IMR-90 (cell line): ENCODE data around the gene LRFN2. TPM values are rescaled to one million over a fixed set of nuclear protein-coding genes. Genes with fewer than 3 reads are reported as not detected.

Experiments used
- ATAC-seq: fragments of 200-7000 bp; cut with Tn5 transposase; 2 replicates; pipeline ENCODE4 v1.9.1; 2020; ENCODE audit warnings: low read depth, mild to moderate bottlenecking, moderate library complexity
- BruUV-seq: library from RNA; stranded (reverse); fragments of 400-500 nt; replicated peaks from 2 replicates; lab custom pipeline; 2021; lab: Mats Ljungman, UMichigan
- CTCF ChIA-PET: fragments of 300-600 bp; formaldehyde crosslinking; extraction: SDS; loops from one replicate; lab custom pipeline; 2021; ENCODE audit warnings: antibody characterized with exemption; lab: Yijun Ruan, JAX
- POLR2A ChIA-PET: fragments of 300-600 bp; sonication (Branson Sonifier 250); formaldehyde crosslinking; loops from one replicate; lab custom pipeline; 2022; ENCODE audit warnings: antibody characterized with exemption; ENCODE audit not compliant: unreplicated experiment; lab: Charles Lee
- DNase-seq: peaks from one replicate; pipeline ENCODE4 v3.0.0; 2013
- H2AFZ ChIP-seq: replicated peaks from 2 replicates; pipeline ENCODE3; 2013; ENCODE audit warnings: low read length, mild to moderate bottlenecking; ENCODE audit not compliant: poor library complexity
- H2AK5ac ChIP-seq: 2 replicates; pipeline ENCODE4 v1.6.1; 2013; ENCODE audit warnings: low read depth, low read length, inconsistent platforms
- H2AK9ac ChIP-seq: replicated peaks from 2 replicates; pipeline ENCODE3; 2013; ENCODE audit warnings: mild to moderate bottlenecking, low read depth, low read length, moderate library complexity; ENCODE audit not compliant: poor library complexity
- H2BK120ac ChIP-seq: 2 replicates; pipeline ENCODE4 v1.6.1; 2013; ENCODE audit warnings: low read depth, low read length, inconsistent platforms
- H2BK15ac ChIP-seq: 3 replicates; pipeline ENCODE4 v1.6.1; 2013; ENCODE audit warnings: low read depth, low read length, inconsistent platforms
- H2BK20ac ChIP-seq: 2 replicates; pipeline ENCODE4 v1.6.1; 2013; ENCODE audit warnings: low read depth, mild to moderate bottlenecking, inconsistent platforms, low read length, moderate library complexity
- H2BK5ac ChIP-seq: 2 replicates; pipeline ENCODE4 v1.6.1; 2013; ENCODE audit warnings: mild to moderate bottlenecking, low read depth, low read length, inconsistent platforms; ENCODE audit not compliant: poor library complexity, severe bottlenecking
- H3K14ac ChIP-seq: replicated peaks from 2 replicates; pipeline ENCODE4 v1.6.1; 2013; ENCODE audit warnings: low read depth, low read length, inconsistent platforms
- H3K18ac ChIP-seq: 2 replicates; pipeline ENCODE4 v1.6.1; 2013; ENCODE audit warnings: low read depth, low read length, control low read depth
- H3K23ac ChIP-seq: 2 replicates; pipeline ENCODE4 v1.6.1; 2013; ENCODE audit warnings: low read depth, low read length, inconsistent platforms
- H3K27ac ChIP-seq: 2 replicates; pipeline ENCODE4 v1.5.1; 2013; ENCODE audit warnings: mild to moderate bottlenecking, control low read depth, low read length; ENCODE audit not compliant: insufficient read depth
- H3K27me3 ChIP-seq: 2 replicates; pipeline ENCODE4 v1.6.1; 2013; ENCODE audit warnings: low read length; ENCODE audit not compliant: control insufficient read depth, insufficient read depth
- H3K36me3 ChIP-seq: 2 replicates; pipeline ENCODE4 v1.6.1; 2013; ENCODE audit warnings: low read length, mixed read lengths; ENCODE audit not compliant: control insufficient read depth, insufficient read depth
- H3K4ac ChIP-seq: 2 replicates; pipeline ENCODE4 v1.6.1; 2013; ENCODE audit warnings: low read depth, low read length, inconsistent platforms
- H3K4me1 ChIP-seq: 2 replicates; pipeline ENCODE4 v1.6.1; 2013; ENCODE audit warnings: low read length, mixed read lengths; ENCODE audit not compliant: control insufficient read depth, insufficient read depth
- H3K4me2 ChIP-seq: 2 replicates; pipeline ENCODE4 v1.6.1; 2013; ENCODE audit warnings: low read depth, mild to moderate bottlenecking, control low read depth, low read length, moderate library complexity
- H3K4me3 ChIP-seq: 2 replicates; pipeline ENCODE4 v1.5.1; 2013; ENCODE audit warnings: low read depth, mild to moderate bottlenecking, control low read depth, low read length, moderate library complexity; ENCODE audit not compliant: insufficient read depth
- H3K56ac ChIP-seq: 2 replicates; pipeline ENCODE4 v1.6.1; 2013; ENCODE audit warnings: low read length, inconsistent platforms; ENCODE audit not compliant: insufficient read depth; ENCODE audit errors: extremely low read depth
- H3K79me1 ChIP-seq, 2 experiments: 2 replicates each; pipeline ENCODE4 v1.6.1; 2013; ENCODE audit warnings: low read length in 2 of 2, inconsistent platforms in 1 of 2, low read depth in 1 of 2
- H3K9ac ChIP-seq: 2 replicates; pipeline ENCODE4 v1.6.1; 2013; ENCODE audit warnings: low read depth, low read length, control low read depth
- H3K9me1 ChIP-seq: 2 replicates; pipeline ENCODE4 v1.6.1; 2013; ENCODE audit warnings: low read length, inconsistent platforms; ENCODE audit not compliant: insufficient read depth
- H3K9me3 ChIP-seq: 2 replicates; pipeline ENCODE4 v1.6.1; 2013; ENCODE audit warnings: low read length; ENCODE audit not compliant: control insufficient read depth, insufficient read depth
- H4K20me1 ChIP-seq: 2 replicates; pipeline ENCODE4 v1.6.1; 2013; ENCODE audit warnings: low read length, inconsistent platforms; ENCODE audit not compliant: insufficient read depth
- H4K5ac ChIP-seq: 2 replicates; pipeline ENCODE4 v1.6.1; 2013; ENCODE audit warnings: mild to moderate bottlenecking, low read depth, low read length, control low read depth
- H4K8ac ChIP-seq, 2 experiments: 2 replicates each; pipeline ENCODE4 v1.6.1; 2013; ENCODE audit warnings: low read depth in 2 of 2, low read length in 2 of 2, control low read depth in 1 of 2, inconsistent platforms in 1 of 2
- H4K91ac ChIP-seq: 2 replicates; pipeline ENCODE4 v1.6.1; 2013; ENCODE audit warnings: low read depth, low read length, inconsistent platforms; ENCODE audit not compliant: insufficient read depth
- BHLHE40 ChIP-seq: fragments of 150-350 bp; IDR thresholded peaks from 2 replicates; pipeline ENCODE4 v1.6.1; 2016; ENCODE audit warnings: mild to moderate bottlenecking, low read depth, low read length
- CEBPB ChIP-seq: IDR thresholded peaks from 2 replicates; pipeline ENCODE4 v1.6.1; 2012; ENCODE audit warnings: low read depth, low read length, improper control_type of control experiment
- CHD1 ChIP-seq: IDR thresholded peaks from 2 replicates; pipeline ENCODE4 v1.6.1; 2012; ENCODE audit warnings: low read depth, low read length, improper control_type of control experiment
- FOS ChIP-seq: fragments of 150-350 bp; IDR thresholded peaks from 2 replicates; pipeline ENCODE4 v1.6.1; 2016; ENCODE audit warnings: low read depth, low read length
- MAFK ChIP-seq: IDR thresholded peaks from 2 replicates; pipeline ENCODE4 v1.6.1; 2012; ENCODE audit warnings: low read depth, low read length, improper control_type of control experiment
- MAZ ChIP-seq: IDR thresholded peaks from 2 replicates; pipeline ENCODE4 v1.6.1; 2012; ENCODE audit warnings: low read depth, mild to moderate bottlenecking, low read length, improper control_type of control experiment, moderate library complexity, borderline replicate concordance
- MXI1 ChIP-seq: IDR thresholded peaks from 2 replicates; pipeline ENCODE4 v1.6.1; 2012; ENCODE audit warnings: low read depth, mild to moderate bottlenecking, low read length, moderate library complexity, borderline replicate concordance
- NFE2L2 ChIP-seq: fragments of 150-350 bp; IDR thresholded peaks from 2 replicates; pipeline ENCODE4 v1.6.1; 2016; ENCODE audit warnings: low read depth, mild to moderate bottlenecking, low read length
- POLR2A ChIP-seq: IDR thresholded peaks from 2 replicates; pipeline ENCODE4 v1.6.1; 2012; ENCODE audit warnings: mild to moderate bottlenecking, low read depth, low read length
- RCOR1 ChIP-seq: IDR thresholded peaks from 2 replicates; pipeline ENCODE4 v1.6.1; 2012; ENCODE audit warnings: mild to moderate bottlenecking, low read length, improper control_type of control experiment; ENCODE audit not compliant: insufficient replicate concordance
- RFX5 ChIP-seq: IDR thresholded peaks from 2 replicates; pipeline ENCODE4 v1.8.0; 2012; ENCODE audit warnings: low read depth, mild to moderate bottlenecking, low read length, moderate library complexity
- SMC3 ChIP-seq: fragments of 150-350 bp; IDR thresholded peaks from 2 replicates; pipeline ENCODE4 v1.6.1; 2016; ENCODE audit warnings: low read depth, mild to moderate bottlenecking, antibody characterized with exemption, low read length, moderate library complexity
- WGBS, 2 experiments: methylation state at CpG; one replicate each; pipeline versions ENCODE4 v1.1.5 to v1.1.7; 2013; ENCODE audit warnings: missing lambda C conversion rate in 2 of 2; ENCODE audit not compliant: insufficient read length in 1 of 2; ENCODE audit errors: extremely low coverage in 2 of 2; 5-methylcytosine and 5-hydroxymethylcytosine counted together
- dilution Hi-C: fragments of 300-500 bp; cut with HindIII; formaldehyde crosslinking; loops from one replicate; pipeline ENCODE4 v1.14.3; 2018; ENCODE audit warnings: low sequenced_read_pairs; ENCODE audit not compliant: unreplicated experiment
- in situ Hi-C: fragments of 300-500 bp; cut with MboI; formaldehyde crosslinking; loops from 3 replicates; pipeline ENCODE4 v1.14.3; 2019; ENCODE audit warnings: low sequenced_read_pairs, inconsistent platforms, mixed read lengths
- intact Hi-C: fragments of 100-400 bp; cut with micrococcal nuclease; formaldehyde crosslinking; loops from 2 replicates; pipeline ENCODE4 v1.10.0; 2022
- polyA plus RNA-seq, 3 experiments: library from polyadenylated mRNA; depleted of rRNA; stranded (reverse); fragments of >200 nt; gene quantifications; 2 replicates each; pipeline ENCODE4 v1.2.3, GENCODE V29; 2012; ENCODE audit warnings: low replicate concordance in 1 of 3
- total RNA-seq: library from RNA; depleted of rRNA; stranded (reverse); fragments of >200 nt; gene quantifications from 2 replicates; pipeline ENCODE4 v1.2.3, GENCODE V29; 2012
- TF ChIP-seq, protein P1 (sequence below): conservative IDR thresholded peaks from 2 replicates; pipeline ENCODE4 v1.5.1; 2012; ENCODE audit warnings: mild to moderate bottlenecking, low read depth, low read length, improper control_type of control experiment
- TF ChIP-seq, protein P2 (sequence below): fragments of 150-350 bp; IDR thresholded peaks from 2 replicates; pipeline ENCODE4 v1.6.1; 2016; ENCODE audit warnings: low read depth, mild to moderate bottlenecking, low read length, moderate library complexity, borderline replicate concordance
- TF ChIP-seq, protein P3 (sequence below): fragments of 150-350 bp; IDR thresholded peaks from 2 replicates; pipeline ENCODE4 v1.6.1; 2017; ENCODE audit warnings: mild to moderate bottlenecking, antibody characterized with exemption, low read length, low read depth

The LRFN2 gene
- total and polyA plus RNA-seq, 2 of the 4 experiments (the other 2 are of a cell fraction) = not detected

DNA sequence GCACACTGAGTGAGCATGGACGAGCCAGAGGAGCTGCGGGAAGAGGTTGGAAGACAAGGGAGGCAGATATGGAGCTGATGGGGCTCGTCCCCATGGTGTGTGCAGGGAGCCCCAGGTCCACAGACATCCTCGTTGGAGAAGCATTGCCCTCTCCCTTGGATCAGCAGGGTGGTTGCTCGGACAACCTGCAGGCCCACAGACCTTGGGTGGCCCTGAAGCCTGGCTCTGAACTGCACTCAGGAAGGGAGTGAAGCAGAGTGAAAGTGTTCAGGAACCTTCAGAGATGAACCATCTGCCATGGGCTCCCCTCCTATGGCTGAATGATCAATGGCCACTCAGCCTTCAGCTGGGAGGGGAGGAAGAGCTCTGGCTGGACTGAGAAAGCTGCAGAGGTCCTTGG lies 43.3 kb upstream of the LRFN2 start:
- WGBS, 2 experiments = no CpG with 5 or more reads among the region's 5 CpGs

More for the DNA sequence above, 43.3 kb upstream of the LRFN2 start:
- Histone ChIP-seq H4K5ac (no peak overlapping the region), H3K14ac (no peak overlapping the region), H2AK5ac (no peak overlapping the region), H2BK20ac (no peak overlapping the region), H3K36me3 (no peaks in the 10 kb centered on the region), H3K4me3 (no peak overlapping the region), H3K56ac (no peak overlapping the region), H3K79me1 (no peaks in the 10 kb centered on the region), H3K4me1 (no peaks in the 10 kb centered on the region), H4K91ac (no peak overlapping the region), H3K18ac (no peak overlapping the region), H2BK15ac (no peak overlapping the region), H3K27me3 (no peaks in the 10 kb centered on the region; the same call in 1 of the 2 replicates), H4K20me1 (no peaks in the 10 kb centered on the region), H3K9me1 (no peaks in the 10 kb centered on the region), H2AFZ (no peak overlapping the region), H2BK120ac (no peak overlapping the region), H3K9ac (no peak overlapping the region), H2AK9ac (no peak overlapping the region), H2BK5ac (no peak overlapping the region), H4K8ac (no peak overlapping the region), H3K27ac (no peak overlapping the region), H3K4ac (no peak overlapping the region), H3K4me2 (no peak overlapping the region), H3K23ac (no peak overlapping the region), H3K9me3 (no peaks in the 10 kb centered on the region)
- ATAC-seq (no peak), DNase-seq (no peak)
- BruUV-seq = no TSS peak
- intact Hi-C loops = no loop called here
- ChIA-PET CTCF (no interaction called here), POLR2A (no interaction called here)
- no peak for TF ChIP-seq RCOR1
- no peak for TF ChIP-seq MAZ
- TF ChIP-seq CEBPB = no peak
- TF ChIP-seq, protein P1, sequence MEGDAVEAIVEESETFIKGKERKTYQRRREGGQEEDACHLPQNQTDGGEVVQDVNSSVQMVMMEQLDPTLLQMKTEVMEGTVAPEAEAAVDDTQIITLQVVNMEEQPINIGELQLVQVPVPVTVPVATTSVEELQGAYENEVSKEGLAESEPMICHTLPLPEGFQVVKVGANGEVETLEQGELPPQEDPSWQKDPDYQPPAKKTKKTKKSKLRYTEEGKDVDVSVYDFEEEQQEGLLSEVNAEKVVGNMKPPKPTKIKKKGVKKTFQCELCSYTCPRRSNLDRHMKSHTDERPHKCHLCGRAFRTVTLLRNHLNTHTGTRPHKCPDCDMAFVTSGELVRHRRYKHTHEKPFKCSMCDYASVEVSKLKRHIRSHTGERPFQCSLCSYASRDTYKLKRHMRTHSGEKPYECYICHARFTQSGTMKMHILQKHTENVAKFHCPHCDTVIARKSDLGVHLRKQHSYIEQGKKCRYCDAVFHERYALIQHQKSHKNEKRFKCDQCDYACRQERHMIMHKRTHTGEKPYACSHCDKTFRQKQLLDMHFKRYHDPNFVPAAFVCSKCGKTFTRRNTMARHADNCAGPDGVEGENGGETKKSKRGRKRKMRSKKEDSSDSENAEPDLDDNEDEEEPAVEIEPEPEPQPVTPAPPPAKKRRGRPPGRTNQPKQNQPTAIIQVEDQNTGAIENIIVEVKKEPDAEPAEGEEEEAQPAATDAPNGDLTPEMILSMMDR = no peak
- no peak for TF ChIP-seq SMC3
- no peak for TF ChIP-seq NFE2L2
- TF ChIP-seq MAFK = no peak
- TF ChIP-seq RFX5 = no peak
- TF ChIP-seq BHLHE40 = no peak
- no peak for TF ChIP-seq POLR2A
- no peak for TF ChIP-seq FOS
- TF ChIP-seq, protein P2, sequence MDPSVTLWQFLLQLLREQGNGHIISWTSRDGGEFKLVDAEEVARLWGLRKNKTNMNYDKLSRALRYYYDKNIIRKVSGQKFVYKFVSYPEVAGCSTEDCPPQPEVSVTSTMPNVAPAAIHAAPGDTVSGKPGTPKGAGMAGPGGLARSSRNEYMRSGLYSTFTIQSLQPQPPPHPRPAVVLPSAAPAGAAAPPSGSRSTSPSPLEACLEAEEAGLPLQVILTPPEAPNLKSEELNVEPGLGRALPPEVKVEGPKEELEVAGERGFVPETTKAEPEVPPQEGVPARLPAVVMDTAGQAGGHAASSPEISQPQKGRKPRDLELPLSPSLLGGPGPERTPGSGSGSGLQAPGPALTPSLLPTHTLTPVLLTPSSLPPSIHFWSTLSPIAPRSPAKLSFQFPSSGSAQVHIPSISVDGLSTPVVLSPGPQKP = no peak
- TF ChIP-seq, protein P3, sequence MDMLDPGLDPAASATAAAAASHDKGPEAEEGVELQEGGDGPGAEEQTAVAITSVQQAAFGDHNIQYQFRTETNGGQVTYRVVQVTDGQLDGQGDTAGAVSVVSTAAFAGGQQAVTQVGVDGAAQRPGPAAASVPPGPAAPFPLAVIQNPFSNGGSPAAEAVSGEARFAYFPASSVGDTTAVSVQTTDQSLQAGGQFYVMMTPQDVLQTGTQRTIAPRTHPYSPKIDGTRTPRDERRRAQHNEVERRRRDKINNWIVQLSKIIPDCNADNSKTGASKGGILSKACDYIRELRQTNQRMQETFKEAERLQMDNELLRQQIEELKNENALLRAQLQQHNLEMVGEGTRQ = no peak
- TF ChIP-seq CHD1 = no peak
- no peak for TF ChIP-seq MXI1
- dilution Hi-C loops = no loop called here
- in situ Hi-C loops = no loop called here
